OCI-LY3 (cell line): ENCODE data around the gene ARAP1.

Experiments used
- EZH2phosphoT487 ChIP-seq: fragments of 200-600 bp; shearing (Covaris generic); IDR thresholded peaks from 2 replicates; pipeline ENCODE4 v1.6.1; 2018; ENCODE audit warnings: antibody characterized with exemption, mixed run types, low read depth
- TF ChIP-seq, protein P1 (sequence below): fragments of 200-600, 300-600 bp; sonication (generic); IDR thresholded peaks from 2 replicates; pipeline ENCODE4 v1.5.1; 2014; ENCODE audit warnings: antibody characterized with exemption, low read length, low read depth

DNA sequence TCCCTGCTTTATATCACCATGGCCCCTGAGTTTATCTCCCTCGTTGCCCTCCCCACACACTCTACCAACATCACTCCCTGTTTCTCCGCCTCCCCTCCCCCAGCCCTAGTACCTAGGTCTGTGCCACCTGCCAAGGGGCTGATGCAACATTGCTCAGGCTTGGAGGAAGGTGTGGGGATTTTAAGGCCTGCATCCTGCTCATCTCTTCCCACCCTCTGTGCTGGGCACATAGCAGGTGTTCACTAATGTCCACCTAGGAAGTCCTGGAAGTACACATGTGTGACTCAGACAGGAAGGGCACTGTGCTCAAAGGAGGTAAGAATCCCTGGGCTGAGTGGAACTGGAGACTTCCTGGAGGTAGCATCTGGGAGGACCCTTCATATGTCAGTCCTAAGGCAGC, 115.0 kb downstream of the ARAP1 start:
- TF ChIP-seq, protein P1, sequence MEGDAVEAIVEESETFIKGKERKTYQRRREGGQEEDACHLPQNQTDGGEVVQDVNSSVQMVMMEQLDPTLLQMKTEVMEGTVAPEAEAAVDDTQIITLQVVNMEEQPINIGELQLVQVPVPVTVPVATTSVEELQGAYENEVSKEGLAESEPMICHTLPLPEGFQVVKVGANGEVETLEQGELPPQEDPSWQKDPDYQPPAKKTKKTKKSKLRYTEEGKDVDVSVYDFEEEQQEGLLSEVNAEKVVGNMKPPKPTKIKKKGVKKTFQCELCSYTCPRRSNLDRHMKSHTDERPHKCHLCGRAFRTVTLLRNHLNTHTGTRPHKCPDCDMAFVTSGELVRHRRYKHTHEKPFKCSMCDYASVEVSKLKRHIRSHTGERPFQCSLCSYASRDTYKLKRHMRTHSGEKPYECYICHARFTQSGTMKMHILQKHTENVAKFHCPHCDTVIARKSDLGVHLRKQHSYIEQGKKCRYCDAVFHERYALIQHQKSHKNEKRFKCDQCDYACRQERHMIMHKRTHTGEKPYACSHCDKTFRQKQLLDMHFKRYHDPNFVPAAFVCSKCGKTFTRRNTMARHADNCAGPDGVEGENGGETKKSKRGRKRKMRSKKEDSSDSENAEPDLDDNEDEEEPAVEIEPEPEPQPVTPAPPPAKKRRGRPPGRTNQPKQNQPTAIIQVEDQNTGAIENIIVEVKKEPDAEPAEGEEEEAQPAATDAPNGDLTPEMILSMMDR, result no peak
- no peak for TF ChIP-seq EZH2phosphoT487
